Esophagus muscularis mucosa (tissue), 4 donors: ENCODE measurements around the gene IQCE.

Experiments
- CTCF ChIP-seq, 3 experiments: fragments of 200-600 bp in 2 of 3; fragments of 450-650 bp in 1 of 3; sonication (generic) in 2 of 3; IDR thresholded peaks; one replicate each; pipeline ENCODE4 v1.5.1; 2017 to 2019; ENCODE audit warnings: antibody characterized with exemption in 3 of 3, mild to moderate bottlenecking in 2 of 3, moderate library complexity in 1 of 3
- EP300 ChIP-seq: sonication (generic); formaldehyde crosslinking; IDR thresholded peaks from one replicate; pipeline ENCODE4 v1.6.1; 2017; ENCODE audit warnings: antibody characterized with exemption
- POLR2AphosphoS5 ChIP-seq, 2 donors: sonication (generic); formaldehyde crosslinking; IDR thresholded peaks; one replicate each; pipeline ENCODE4 v1.6.1; 2017; ENCODE audit warnings: antibody characterized with exemption in 2 of 2

GRCh38 chr7:2566348-2566889 is 7.6 kb downstream of the IQCE start:
- TF ChIP-seq CTCF (IDR thresholded peaks at IDR 0.05): no peak
- TF ChIP-seq EP300: no peak
- TF ChIP-seq POLR2AphosphoS5 (IDR thresholded peaks at IDR 0.05): no peak
